CD4-positive, CD25-positive, alpha-beta regulatory T cell (primary cell): ENCODE measurements around the gene VWA7. TPM values are rescaled to one million over a fixed set of nuclear protein-coding genes. Genes with fewer than 3 reads are reported as not detected.

Experiments used
- ATAC-seq, 2 donors: fragments of 150-1000 bp; cut with Tn5 transposase; one replicate each; pipeline ENCODE4 v1.10.0; 2021; ENCODE audit warnings: low read depth in 2 of 2, moderate number of reproducible peaks in 2 of 2, moderate library complexity in 1 of 2
- DNase-seq, 3 donors: peaks; one replicate each; pipeline versions ENCODE4 v3.0.0 to v3.0.0-alpha.2; 2012 to 2022; ENCODE audit warnings: mixed read lengths in 1 of 3
- H3K27ac ChIP-seq: one replicate; pipeline ENCODE4 v1.7.0; 2013; ENCODE audit warnings: mild to moderate bottlenecking, low read length; ENCODE audit not compliant: insufficient read depth, poor library complexity, severe bottlenecking
- H3K27me3 ChIP-seq: one replicate; pipeline ENCODE4 v1.7.0; 2013; ENCODE audit warnings: low read length; ENCODE audit not compliant: control insufficient read depth, insufficient read depth
- H3K36me3 ChIP-seq: one replicate; pipeline ENCODE4 v1.7.0; 2013; ENCODE audit warnings: mild to moderate bottlenecking, low read length, moderate library complexity; ENCODE audit not compliant: control insufficient read depth, insufficient read depth
- H3K4me1 ChIP-seq: 2 replicates; pipeline ENCODE4 v1.7.0; 2013; ENCODE audit warnings: mild to moderate bottlenecking, low read length; ENCODE audit not compliant: insufficient read depth, control insufficient read depth, poor library complexity, severe bottlenecking
- H3K4me3 ChIP-seq: one replicate; pipeline ENCODE4 v1.7.0; 2013; ENCODE audit warnings: low read depth, mild to moderate bottlenecking, low read length, moderate library complexity
- H3K9me3 ChIP-seq, 2 experiments: 1 replicate in 1 of 2; 2 replicates in 1 of 2; pipeline ENCODE4 v1.7.0; 2013; ENCODE audit warnings: low read length in 2 of 2, mild to moderate bottlenecking in 1 of 2, moderate library complexity in 1 of 2; ENCODE audit not compliant: control insufficient read depth in 2 of 2
- H3K27ac Mint-ChIP-seq, 3 donors: one replicate each; pipeline ENCODE4 v1.8.0; 2020 to 2022; ENCODE audit warnings: mild to moderate bottlenecking in 3 of 3, mixed read lengths in 3 of 3, moderate library complexity in 2 of 3
- H3K27me3 Mint-ChIP-seq: one replicate; pipeline ENCODE4 v1.8.0; 2022; ENCODE audit warnings: mild to moderate bottlenecking, mixed read lengths
- H3K36me3 Mint-ChIP-seq: one replicate; pipeline ENCODE4 v1.8.0; 2020; ENCODE audit warnings: mixed read lengths
- H3K4me1 Mint-ChIP-seq, 4 donors: one replicate each; pipeline ENCODE4 v1.8.0; 2020 to 2022; ENCODE audit warnings: mixed read lengths in 4 of 4, mild to moderate bottlenecking in 1 of 4
- H3K4me3 Mint-ChIP-seq, 4 donors: one replicate each; pipeline ENCODE4 v1.8.0; 2020 to 2022; ENCODE audit warnings: mild to moderate bottlenecking in 4 of 4, mixed read lengths in 4 of 4, moderate library complexity in 3 of 4
- H3K9me3 Mint-ChIP-seq, 7 donors: one replicate each; pipeline ENCODE4 v1.8.0; 2020 to 2022; ENCODE audit warnings: mixed read lengths in 7 of 7, mild to moderate bottlenecking in 3 of 7, moderate library complexity in 2 of 7
- polyA plus RNA-seq, 4 donors: library from polyadenylated mRNA; unstranded; fragments of 300-500 nt; fragmentation: Illumina TruSeq; gene quantifications; one replicate each; pipeline ENCODE4 v1.2.3, GENCODE V29; 2021
- total RNA-seq: library from RNA; stranded (reverse); gene quantifications from one replicate; pipeline ENCODE4 v1.2.3, GENCODE V29; 2022

VWA7 gene
- total and polyA plus RNA-seq, 5 donors from 2014 or later = 0.91 to 6.8 (median 1.2) TPM

DNA sequence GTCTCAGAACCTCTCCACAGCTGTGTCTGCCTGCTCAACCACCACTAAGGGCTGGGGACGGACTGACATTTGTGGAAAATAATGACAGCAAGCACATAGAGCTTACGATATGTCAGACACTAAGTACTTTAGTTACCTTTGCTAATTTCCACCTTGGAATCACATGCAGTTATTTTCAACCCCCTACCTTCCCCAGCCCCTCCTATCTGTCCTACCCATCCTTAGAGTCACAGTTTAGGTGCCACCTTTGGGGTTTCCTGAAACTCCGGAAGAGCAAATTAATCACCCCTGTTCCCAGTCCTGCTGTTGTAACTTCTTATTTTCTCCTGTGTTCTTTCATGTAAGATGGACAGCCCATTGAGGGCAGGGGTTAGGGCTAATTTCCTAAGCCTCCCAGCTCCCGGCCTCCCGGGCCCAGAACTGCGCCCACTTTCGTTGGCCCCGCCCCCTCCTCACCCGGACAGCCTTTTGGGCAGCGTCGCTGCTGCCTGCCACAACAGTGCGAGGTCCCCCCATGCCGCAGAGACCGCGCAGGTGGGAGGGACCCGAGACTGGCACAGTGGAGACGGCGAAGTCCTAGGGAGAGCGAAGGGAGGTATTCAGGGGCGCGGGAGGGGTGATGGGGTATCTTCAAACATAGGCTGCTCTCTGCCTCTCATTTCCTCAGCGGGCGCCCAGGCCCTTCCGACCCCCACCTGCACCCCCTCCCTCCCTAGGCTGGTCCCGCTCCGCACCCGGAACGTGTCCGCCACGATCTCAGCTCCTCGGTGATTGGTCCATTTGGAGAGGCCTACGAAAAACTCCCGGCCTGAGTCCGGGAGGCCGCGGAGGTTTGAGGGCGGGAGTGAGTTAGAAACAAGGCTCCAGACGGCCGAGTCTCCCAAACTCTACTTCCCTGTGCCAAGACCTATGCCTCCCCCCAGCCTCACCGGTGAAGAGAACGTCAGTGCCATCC, 49.1 kb downstream of the VWA7 start:
- H3K27me3 Mint-ChIP-seq = no peaks in the 10 kb centered on the region
- peak in 1 of 3 donors; percentile 59 for DNase-seq
- Histone ChIP-seq H3K9me3 (no peaks in the 10 kb centered on the region), H3K4me1 (peaks cover 19% of the 10 kb centered on the region), H3K4me3 (no peak overlapping the region), H3K27me3 (no peaks in the 10 kb centered on the region), H3K27ac (no peak overlapping the region), H3K36me3 (peaks cover 23% of the 10 kb centered on the region)
- H3K4me3 Mint-ChIP-seq = peak overlapping the region; percentile 54 to 95 (median 80)
- no peak for ATAC-seq
- peak overlapping the region; percentile 58 to 79 (median 59) for H3K27ac Mint-ChIP-seq
- peaks cover 0 to 1% (median 0%) of the 10 kb centered on the region in 7 donors for H3K9me3 Mint-ChIP-seq
- H3K4me1 Mint-ChIP-seq = peaks cover 0 to 45% (median 17%) of the 10 kb centered on the region in 4 donors
- H3K36me3 Mint-ChIP-seq = peaks cover 12% of the 10 kb centered on the region

DNA sequence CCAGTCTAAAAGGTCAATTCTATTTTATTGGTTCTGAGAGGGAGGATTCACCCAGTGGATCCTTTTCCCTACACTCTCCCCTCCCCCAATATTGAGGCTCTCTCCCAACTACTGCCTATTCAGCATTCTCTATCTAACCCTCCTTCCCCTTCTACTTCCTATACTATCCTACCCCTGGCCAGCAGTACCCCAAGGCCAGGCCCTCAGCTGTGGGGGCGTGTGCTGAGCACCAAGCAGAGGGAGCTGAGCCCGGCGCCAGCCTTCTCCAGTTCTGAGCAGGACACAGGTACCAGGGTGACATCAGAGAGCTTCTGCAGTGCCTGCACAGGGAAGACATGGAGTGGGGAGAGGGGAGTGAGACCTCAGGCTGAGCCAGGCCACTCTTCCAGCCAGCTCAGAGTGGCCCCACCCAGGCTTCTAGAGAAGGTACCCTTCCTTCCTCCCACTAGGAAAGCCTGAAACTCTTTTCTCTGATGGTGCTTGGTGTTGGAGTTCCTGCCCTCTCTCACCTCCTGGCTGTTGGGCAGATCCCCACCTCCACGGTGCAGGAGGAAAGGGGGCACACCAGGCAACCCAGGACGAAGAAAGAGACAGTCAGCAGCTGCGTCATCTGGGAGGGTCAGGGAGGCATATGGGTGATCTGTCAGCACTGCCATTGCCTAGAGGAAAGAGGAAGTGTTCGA, 50.0 kb downstream of the VWA7 start:
- Mint-ChIP-seq H3K4me1 (peaks cover 0 to 43% (median 16%) of the 10 kb centered on the region in 4 donors), H3K4me3 (peak overlapping the region in 3 of 4 donors; percentile 66 to 90 (median 72)), H3K9me3 (peaks cover 0 to 1% (median 0%) of the 10 kb centered on the region in 7 donors)

DNA sequence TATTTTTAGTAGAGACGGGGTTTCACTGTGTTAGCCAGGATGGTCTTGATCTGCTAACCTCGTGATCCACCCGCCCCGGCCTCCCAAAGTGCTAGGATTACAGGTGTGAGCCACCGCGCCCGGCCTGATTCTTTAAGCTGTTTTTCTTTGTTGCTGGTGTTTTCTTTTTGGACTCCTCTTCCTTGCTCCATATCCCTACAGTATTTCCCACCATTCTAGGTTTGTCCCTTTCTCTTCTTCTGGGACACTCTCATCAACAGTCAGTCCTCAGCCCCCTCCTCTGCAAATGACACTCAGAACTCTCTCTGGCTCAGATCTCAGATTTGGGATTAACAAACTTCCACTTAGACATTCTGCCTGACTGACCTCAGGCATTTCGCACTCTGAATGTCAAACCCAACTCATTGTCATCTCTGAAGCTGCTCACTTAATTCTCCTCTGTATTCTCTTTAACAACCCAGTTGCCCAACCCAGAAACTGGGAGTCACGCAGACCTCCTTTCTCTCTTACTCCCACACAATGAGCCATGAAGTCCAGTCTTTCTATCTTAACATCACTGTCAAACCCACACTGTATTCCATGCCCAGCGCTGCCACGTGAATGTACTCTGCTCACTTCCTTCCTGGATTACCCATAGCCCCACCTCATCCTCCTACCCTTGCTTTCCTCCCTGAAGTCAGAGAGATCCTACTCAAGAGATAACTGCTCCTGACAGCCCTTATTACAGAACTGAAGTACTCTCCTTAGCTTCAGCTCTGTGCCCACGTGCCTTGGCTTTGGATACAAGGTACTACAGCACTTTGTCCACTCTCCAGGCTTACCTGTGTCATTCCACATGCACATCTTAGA, 51.4 kb downstream of the VWA7 start:
- no peak overlapping the region for H3K4me3 ChIP-seq
- Mint-ChIP-seq H3K4me1 (peaks cover 0 to 32% (median 13%) of the 10 kb centered on the region in 4 donors), H3K27ac (peak overlapping the region; percentile 2 to 77 (median 49)), H3K9me3 (peaks cover 0 to 1% (median 0%) of the 10 kb centered on the region in 7 donors), H3K36me3 (peaks cover 4% of the 10 kb centered on the region), H3K4me3 (peak overlapping the region in 1 of 4 donors; percentile 69), H3K27me3 (no peaks in the 10 kb centered on the region)
- peaks cover 2% of the 10 kb centered on the region for H3K36me3 ChIP-seq
- ATAC-seq (no peak), DNase-seq (no peak)
- no peaks in the 10 kb centered on the region for H3K27me3 ChIP-seq
- no peak overlapping the region for H3K27ac ChIP-seq
- peaks cover 19% of the 10 kb centered on the region for H3K4me1 ChIP-seq
- H3K9me3 ChIP-seq = no peaks in the 10 kb centered on the region

More for the DNA sequence above, 50.0 kb downstream of the VWA7 start:
- Histone ChIP-seq H3K27me3 (no peaks in the 10 kb centered on the region), H3K27ac (no peak overlapping the region), H3K4me3 (no peak overlapping the region), H3K4me1 (peaks cover 19% of the 10 kb centered on the region), H3K36me3 (peaks cover 16% of the 10 kb centered on the region), H3K9me3 (no peaks in the 10 kb centered on the region)
- ATAC-seq (peak; percentile 26 to 45), DNase-seq (no peak)
- H3K27me3 Mint-ChIP-seq = no peaks in the 10 kb centered on the region
- peak overlapping the region in 2 of 3 donors; percentile 16 to 58 for H3K27ac Mint-ChIP-seq
- H3K36me3 Mint-ChIP-seq = peaks cover 10% of the 10 kb centered on the region

DNA sequence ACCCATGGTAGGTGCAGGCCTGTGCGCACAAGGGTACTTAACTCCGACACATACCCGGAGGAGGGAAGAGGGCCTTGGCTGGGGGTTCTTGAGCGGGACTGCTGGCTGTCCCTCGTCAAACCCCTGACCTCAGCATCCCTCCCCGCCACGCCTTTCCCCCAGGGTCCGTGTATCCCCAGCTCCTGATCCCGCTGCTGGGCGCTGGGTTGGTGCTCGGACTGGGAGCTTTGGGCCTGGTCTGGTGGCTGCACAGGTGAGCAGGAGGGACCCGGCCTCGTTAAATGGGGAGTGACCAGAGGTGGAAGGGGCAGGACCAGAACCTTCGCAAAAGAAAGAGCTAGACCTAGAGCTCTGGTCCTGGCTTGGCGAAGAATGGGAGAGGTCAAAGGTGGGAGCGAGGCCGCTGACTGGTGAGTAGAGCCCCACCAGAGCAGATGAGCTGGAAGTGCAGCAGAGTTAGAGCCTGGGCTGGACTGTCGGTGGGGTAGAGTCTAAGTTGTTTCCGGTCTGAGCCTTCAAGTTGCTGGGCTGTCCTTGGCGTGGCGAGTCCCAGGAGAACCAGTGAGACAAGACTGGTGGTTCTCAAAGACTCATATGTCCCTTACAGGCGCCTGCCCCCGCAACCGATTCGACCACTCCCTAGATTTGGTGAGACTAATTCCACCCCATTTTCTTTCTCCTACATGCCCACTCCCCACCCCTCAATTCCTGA, 53.0 kb downstream of the VWA7 start:
- H3K27ac Mint-ChIP-seq = peak overlapping the region in 1 of 3 donors; percentile 36
- no peak overlapping the region for H3K4me3 Mint-ChIP-seq
- Histone ChIP-seq H3K27me3 (no peaks in the 10 kb centered on the region), H3K4me3 (no peak overlapping the region), H3K9me3 (no peaks in the 10 kb centered on the region), H3K4me1 (peaks cover 10% of the 10 kb centered on the region), H3K36me3 (no peaks in the 10 kb centered on the region), H3K27ac (no peak overlapping the region)
- peaks cover 4% of the 10 kb centered on the region for H3K36me3 Mint-ChIP-seq
- DNase-seq (no peak), ATAC-seq (no peak)
- H3K9me3 Mint-ChIP-seq = peaks cover 0 to 1% (median 0%) of the 10 kb centered on the region in 7 donors
- peaks cover 0 to 20% (median 4%) of the 10 kb centered on the region in 4 donors for H3K4me1 Mint-ChIP-seq
- H3K27me3 Mint-ChIP-seq = no peaks in the 10 kb centered on the region

DNA sequence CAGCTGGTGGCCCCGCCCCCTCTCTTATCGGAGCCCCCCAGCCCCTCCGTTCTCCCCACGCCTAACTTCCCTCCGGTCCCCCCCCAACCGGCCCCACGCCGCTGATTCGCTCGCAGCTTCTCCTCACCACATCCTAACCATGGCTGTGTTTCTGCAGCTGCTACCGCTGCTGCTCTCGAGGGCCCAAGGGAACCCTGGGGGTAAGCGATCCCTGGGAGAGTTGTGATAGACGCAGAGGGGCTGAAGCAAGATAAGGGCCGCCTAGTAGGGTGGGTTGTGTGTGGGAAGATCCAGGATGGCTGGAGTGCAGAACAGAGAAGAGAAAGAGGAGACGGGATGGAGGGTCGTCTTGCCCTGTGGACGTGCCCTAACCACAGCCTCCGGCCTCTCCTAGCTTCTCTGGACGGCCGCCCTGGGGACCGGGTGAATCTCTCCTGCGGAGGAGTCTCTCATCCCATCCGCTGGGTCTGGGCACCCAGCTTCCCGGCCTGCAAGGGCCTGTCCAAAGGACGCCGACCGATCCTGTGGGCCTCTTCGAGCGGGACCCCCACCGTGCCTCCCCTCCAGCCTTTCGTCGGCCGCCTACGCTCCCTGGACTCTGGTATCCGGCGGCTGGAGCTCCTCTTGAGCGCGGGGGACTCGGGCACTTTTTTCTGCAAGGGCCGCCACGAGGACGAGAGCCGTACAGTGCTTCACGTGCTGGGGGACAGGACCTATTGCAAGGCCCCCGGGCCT, 53.7 kb downstream of the VWA7 start, which contains the start of gene MPIG6B:
MPIG6B (plus strand) TSS at position 129 of the 735 bp plus-strand sequence; CDS start at position 140, 11 bp downstream.
- DNase-seq = no peak
- Histone ChIP-seq H3K4me3 (no peak within 1 kb of the TSS), H3K27ac (no peak within 1 kb of the TSS), H3K36me3 (no peaks in the 10 kb centered on the region), H3K9me3 (no peaks in the 10 kb centered on the region), H3K27me3 (no peaks in the 10 kb centered on the region), H3K4me1 (peaks cover 4% of the 10 kb centered on the region)
- H3K27ac Mint-ChIP-seq = peak within 1 kb of the TSS in 1 of 3 donors; percentile 36
- no peak for ATAC-seq
- peaks cover 0 to 1% (median 0%) of the 10 kb centered on the region in 7 donors for H3K9me3 Mint-ChIP-seq
- no peaks in the 10 kb centered on the region for H3K27me3 Mint-ChIP-seq
- H3K36me3 Mint-ChIP-seq = peaks cover 4% of the 10 kb centered on the region
- no peak within 1 kb of the TSS for H3K4me3 Mint-ChIP-seq
- H3K4me1 Mint-ChIP-seq = peaks cover 0 to 15% (median 3%) of the 10 kb centered on the region in 4 donors

DNA sequence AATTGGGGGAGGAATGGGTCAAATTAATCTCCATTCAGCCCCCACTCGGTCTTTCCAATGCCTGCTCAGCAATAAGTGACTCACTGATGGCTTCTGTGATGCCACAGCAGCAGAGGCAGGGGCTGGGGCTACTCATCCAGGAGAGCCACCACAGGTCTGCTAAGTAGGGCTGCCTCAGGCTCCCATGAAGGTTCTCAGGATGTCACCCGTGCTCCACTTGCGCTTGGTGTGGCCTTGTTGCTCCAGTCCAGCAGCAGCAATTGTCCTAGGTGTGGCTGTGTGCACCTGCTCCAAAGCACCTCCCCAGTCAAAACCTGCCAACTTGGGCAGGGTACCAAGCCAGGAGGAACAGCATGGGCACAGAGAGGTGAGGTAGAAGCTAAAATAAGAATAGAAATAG, 55.0 kb downstream of the VWA7 start:
- no peak overlapping the region for H3K4me3 Mint-ChIP-seq
- H3K9me3 Mint-ChIP-seq = peaks cover 0 to 1% (median 0%) of the 10 kb centered on the region in 7 donors
- no peak overlapping the region for H3K27ac Mint-ChIP-seq
- ATAC-seq (no peak), DNase-seq (no peak)
- H3K4me1 Mint-ChIP-seq = peaks cover 0 to 6% (median 2%) of the 10 kb centered on the region in 4 donors
- H3K36me3 Mint-ChIP-seq = peaks cover 4% of the 10 kb centered on the region
- H3K9me3 ChIP-seq = no peaks in the 10 kb centered on the region
- no peak overlapping the region for H3K27ac ChIP-seq
- H3K27me3 Mint-ChIP-seq = no peaks in the 10 kb centered on the region
- H3K4me3 ChIP-seq = no peak overlapping the region
- H3K36me3 ChIP-seq = no peaks in the 10 kb centered on the region
- no peaks in the 10 kb centered on the region for H3K4me1 ChIP-seq
- no peaks in the 10 kb centered on the region for H3K27me3 ChIP-seq
